Upper lobe of right lung (tissue), 1 donor: ENCODE measurements around the gene SCARB1. TPM values are rescaled to one million over a fixed set of nuclear protein-coding genes. Genes with fewer than 3 reads are reported as not detected.

Experiments used
- ATAC-seq: fragments of 200-7000 bp; cut with Tn5 transposase; one replicate; pipeline ENCODE4 v1.9.1; 2020; ENCODE audit warnings: mild to moderate bottlenecking, moderate library complexity
- DNase-seq: peaks from one replicate; pipeline ENCODE4 v3.0.0-alpha.2; 2020
- H3K27ac ChIP-seq: fragments of 200-600 bp; one replicate; pipeline ENCODE4 v1.8.0; 2022
- H3K27me3 ChIP-seq: fragments of 200-600 bp; one replicate; pipeline ENCODE4 v1.8.0; 2022; ENCODE audit warnings: mild to moderate bottlenecking
- H3K36me3 ChIP-seq: fragments of 200-600 bp; one replicate; pipeline ENCODE4 v1.8.0; 2022
- H3K4me1 ChIP-seq: fragments of 200-600 bp; one replicate; pipeline ENCODE4 v1.8.0; 2022
- H3K4me3 ChIP-seq: fragments of 200-600 bp; one replicate; pipeline ENCODE4 v1.8.0; 2022; ENCODE audit warnings: mild to moderate bottlenecking
- H3K9me3 ChIP-seq: fragments of 200-600 bp; one replicate; pipeline ENCODE4 v1.8.0; 2022
- intact Hi-C: fragments of 100-400 bp; cut with DNase I; formaldehyde crosslinking; loops from one replicate; pipeline ENCODE4 v1.11.0; 2022
- total RNA-seq: library from RNA; stranded (reverse); fragmentation: NEBNext Ultra II Directional; extraction: Animal tissue kit (Norgen Biotek cat#: 25700); gene quantifications from one replicate; pipeline ENCODE4 v1.2.1, GENCODE V29; 2021
- TF ChIP-seq, protein P1 (sequence below): fragments of 200-600 bp; IDR thresholded peaks from one replicate; pipeline ENCODE4 v1.8.0; 2022; ENCODE audit warnings: antibody characterized with exemption
- donor health status: DM: no; HTN: yes; CAD: no; lungs with severe emphysema.

SCARB1 gene
- total RNA-seq, 1 donor from 2014 or later: 35.3 TPM

DNA sequence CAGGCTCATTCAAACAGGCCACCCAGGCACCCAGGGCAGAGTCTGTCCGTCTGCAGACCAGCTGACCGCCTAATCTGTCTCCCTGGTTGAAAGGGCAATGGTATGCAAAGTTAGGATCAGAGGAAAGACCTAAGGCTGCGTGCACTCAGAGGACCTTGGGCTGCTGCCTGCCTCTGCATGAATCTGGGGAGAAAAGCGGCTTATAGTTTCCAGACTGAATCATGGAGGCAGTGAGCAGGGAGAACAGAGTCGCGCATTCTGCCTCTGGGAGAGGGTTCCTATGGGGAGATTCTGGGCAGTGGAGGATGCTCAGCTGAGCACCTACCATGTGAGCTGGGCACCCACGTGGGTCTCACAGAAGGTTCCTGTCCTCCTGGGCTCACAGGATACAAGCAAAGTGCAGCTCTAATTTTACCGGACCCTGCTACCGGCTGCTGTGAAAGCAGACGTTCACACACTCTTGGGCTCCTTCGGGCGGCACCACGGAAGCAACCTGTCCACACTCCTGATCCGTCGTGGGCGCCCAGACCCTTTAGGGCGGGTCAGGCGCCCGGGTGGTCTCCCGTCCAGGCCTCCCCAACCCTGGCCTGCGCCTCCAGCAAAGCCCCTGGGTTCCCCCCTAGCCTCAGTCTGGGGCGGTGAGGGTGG, 772 bp downstream of the SCARB1 start:
- H3K27me3 ChIP-seq: no peaks in the 10 kb centered on the region
- ATAC-seq (peak; percentile 8), DNase-seq (no peak)
- no peaks in the 10 kb centered on the region for H3K9me3 ChIP-seq
- TF ChIP-seq, protein P1, sequence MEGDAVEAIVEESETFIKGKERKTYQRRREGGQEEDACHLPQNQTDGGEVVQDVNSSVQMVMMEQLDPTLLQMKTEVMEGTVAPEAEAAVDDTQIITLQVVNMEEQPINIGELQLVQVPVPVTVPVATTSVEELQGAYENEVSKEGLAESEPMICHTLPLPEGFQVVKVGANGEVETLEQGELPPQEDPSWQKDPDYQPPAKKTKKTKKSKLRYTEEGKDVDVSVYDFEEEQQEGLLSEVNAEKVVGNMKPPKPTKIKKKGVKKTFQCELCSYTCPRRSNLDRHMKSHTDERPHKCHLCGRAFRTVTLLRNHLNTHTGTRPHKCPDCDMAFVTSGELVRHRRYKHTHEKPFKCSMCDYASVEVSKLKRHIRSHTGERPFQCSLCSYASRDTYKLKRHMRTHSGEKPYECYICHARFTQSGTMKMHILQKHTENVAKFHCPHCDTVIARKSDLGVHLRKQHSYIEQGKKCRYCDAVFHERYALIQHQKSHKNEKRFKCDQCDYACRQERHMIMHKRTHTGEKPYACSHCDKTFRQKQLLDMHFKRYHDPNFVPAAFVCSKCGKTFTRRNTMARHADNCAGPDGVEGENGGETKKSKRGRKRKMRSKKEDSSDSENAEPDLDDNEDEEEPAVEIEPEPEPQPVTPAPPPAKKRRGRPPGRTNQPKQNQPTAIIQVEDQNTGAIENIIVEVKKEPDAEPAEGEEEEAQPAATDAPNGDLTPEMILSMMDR: no peak
- peak overlapping the region; percentile 78 for H3K4me3 ChIP-seq
- no peaks in the 10 kb centered on the region for H3K36me3 ChIP-seq
- peaks cover 12% of the 10 kb centered on the region for H3K4me1 ChIP-seq
- peak overlapping the region; percentile 42 for H3K27ac ChIP-seq
- intact Hi-C loops: no loop called here

DNA sequence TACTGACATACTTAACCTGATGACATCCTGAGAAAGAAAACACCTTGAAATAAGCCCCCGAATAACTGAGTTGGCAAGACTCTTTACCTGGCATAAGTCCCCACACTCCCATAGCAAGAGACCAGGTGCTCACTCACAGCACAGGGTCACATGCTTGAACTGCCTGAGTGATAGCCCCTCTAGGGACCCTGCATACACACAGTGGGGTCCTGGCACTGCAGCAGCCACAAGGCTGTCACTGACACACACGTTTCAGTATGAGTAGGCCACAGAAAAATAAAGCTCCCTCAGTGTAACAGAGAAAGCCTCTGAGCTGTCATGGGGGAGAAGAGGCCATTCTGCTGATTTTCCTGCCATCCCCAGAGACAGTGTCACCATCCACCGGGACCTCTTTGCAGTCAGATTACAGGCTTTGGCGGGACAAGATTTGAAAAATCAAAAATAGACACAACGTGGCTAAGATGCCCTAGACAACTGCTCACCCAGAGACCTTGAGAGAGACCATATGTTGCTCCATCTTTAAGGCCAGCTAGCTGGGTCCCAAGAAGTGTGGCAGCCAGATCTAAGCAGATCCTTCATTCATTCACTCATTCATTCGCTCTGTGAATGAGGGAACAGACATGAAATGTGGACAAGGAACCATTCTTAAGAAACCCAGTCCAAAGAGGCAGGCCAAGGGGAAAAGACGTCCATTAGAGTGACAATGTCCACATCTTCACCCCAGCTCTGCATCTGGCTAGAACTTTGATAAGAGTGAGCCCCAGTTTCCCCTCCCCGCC, 1.6 kb downstream of the SCARB1 start:
- no peaks in the 10 kb centered on the region for H3K27me3 ChIP-seq
- H3K4me3 ChIP-seq: no peak overlapping the region
- H3K4me1 ChIP-seq: peaks cover 12% of the 10 kb centered on the region
- no peak for DNase-seq
- no peaks in the 10 kb centered on the region for H3K36me3 ChIP-seq
- intact Hi-C loops: no loop called here
- no peak overlapping the region for H3K27ac ChIP-seq
- TF ChIP-seq, protein P1: no peak
- no peaks in the 10 kb centered on the region for H3K9me3 ChIP-seq
- ATAC-seq: no peak

DNA sequence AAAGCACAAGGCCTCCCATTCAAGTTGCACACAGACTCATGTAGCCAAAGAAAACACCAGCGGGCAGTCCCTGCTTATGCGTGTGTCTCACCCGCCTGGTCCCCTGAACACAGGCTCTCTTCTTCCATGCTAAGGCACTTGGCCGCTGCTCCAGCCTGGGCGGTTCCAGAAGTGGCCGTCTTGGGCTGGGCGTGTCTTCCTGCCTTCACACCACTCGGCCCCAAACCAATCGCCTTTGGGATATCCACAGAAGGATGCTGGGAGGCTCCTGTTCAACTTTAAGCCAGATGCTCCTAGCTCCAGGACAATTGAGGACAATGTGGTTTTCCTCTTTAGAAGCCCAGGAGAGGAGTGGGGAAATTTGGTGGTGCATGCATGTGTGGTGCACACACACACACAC, 2.2 kb downstream of the SCARB1 start:
- Histone ChIP-seq H3K4me3 (no peak overlapping the region), H3K36me3 (no peaks in the 10 kb centered on the region), H3K9me3 (no peaks in the 10 kb centered on the region), H3K4me1 (peaks cover 12% of the 10 kb centered on the region), H3K27me3 (no peaks in the 10 kb centered on the region), H3K27ac (no peak overlapping the region)
- TF ChIP-seq, protein P1: no peak
- no peak for DNase-seq
- peak; percentile 9 for ATAC-seq
- intact Hi-C loops: no loop called here

DNA sequence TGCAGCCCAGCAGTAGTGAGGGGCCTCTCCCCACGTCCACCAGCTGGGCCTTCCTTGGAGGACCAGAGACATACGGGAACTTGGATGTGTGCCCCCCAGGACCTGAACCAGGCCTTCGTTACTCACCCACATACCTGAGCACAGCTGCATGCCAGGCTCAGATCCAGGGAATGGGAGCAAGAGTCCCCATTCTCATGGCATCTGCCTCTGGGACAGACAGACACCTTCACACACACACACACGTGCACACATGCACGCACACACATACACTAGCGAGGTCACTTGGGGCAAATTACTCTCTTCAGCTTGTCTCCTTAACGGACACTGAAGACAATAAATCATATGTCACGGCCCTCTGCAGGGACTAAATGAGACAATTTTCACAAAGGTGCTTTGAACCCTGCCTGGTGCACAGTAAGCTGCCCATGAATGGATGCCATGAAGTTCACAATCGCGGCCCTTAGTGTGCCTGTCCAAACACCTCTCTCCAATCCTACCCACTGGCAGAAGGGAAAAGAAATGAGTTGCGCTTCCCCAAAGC, 5.7 kb downstream of the SCARB1 start:
- no peak for DNase-seq
- intact Hi-C loops: no loop called here
- Histone ChIP-seq H3K27me3 (no peaks in the 10 kb centered on the region), H3K9me3 (no peaks in the 10 kb centered on the region), H3K4me1 (peaks cover 23% of the 10 kb centered on the region), H3K27ac (no peak overlapping the region), H3K4me3 (no peak overlapping the region), H3K36me3 (no peaks in the 10 kb centered on the region)
- no peak for ATAC-seq
- TF ChIP-seq, protein P1: no peak

DNA sequence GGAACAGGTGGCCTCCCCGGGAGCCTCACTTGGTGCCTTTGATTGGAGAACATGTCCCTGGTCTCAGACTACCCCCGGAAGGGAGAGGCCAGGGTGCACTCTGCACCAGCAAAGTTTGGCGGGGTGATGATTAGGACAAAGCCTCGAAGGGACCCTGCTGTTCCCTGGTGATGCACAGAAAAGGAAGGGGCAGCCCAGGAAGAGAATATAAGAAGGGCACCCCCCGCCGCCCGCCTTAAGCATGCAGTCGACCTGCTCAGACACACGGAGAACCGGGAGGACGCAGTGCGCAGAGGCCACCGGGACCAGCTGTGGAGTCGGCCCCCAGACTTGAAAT, 6.9 kb downstream of the SCARB1 start:
- intact Hi-C loops: no loop called here
- no peak overlapping the region for H3K27ac ChIP-seq
- H3K36me3 ChIP-seq: no peaks in the 10 kb centered on the region
- ATAC-seq: no peak
- no peaks in the 10 kb centered on the region for H3K9me3 ChIP-seq
- TF ChIP-seq, protein P1: no peak
- H3K27me3 ChIP-seq: no peaks in the 10 kb centered on the region
- no peak overlapping the region for H3K4me3 ChIP-seq
- DNase-seq: no peak
- H3K4me1 ChIP-seq: peaks cover 27% of the 10 kb centered on the region
